ENCODE measurements around the gene AKT1S1.

The AKT1S1 gene

DNA sequence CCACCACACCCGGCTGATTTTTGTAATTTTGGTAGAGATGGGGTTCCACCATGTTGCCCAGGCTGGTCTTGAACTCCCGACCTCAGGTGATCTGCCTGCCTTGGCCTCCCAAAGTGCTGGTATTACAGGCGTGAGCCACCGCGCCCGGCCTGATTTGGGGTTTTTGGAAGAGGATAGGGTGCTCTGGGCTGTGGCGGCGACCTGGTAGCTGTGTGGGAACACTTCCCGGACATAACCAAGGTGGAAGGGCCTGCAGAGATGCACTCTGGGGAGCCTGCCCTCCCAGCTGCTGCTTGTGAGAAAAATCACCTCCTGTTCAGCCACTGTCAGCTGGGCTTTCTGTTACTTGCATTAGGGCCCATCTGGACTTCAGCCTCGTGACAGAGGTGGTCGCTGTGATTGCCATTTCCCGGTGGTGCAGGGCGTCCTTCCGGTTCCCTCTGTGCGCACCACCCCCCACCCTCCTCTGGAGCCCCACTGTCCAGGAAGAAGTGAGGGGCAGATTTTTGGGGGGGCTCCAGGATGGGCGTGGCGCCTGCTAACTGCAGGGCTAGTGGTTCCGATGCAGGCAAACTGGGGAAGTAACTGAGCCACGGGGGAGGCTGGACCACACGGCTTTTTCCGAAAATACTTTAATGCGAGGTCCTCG, 12.0 kb upstream of the AKT1S1 start:
- Histone ChIP-seq H3K27me3 (ENCODE audit: insufficient read depth, low read length) (no peaks in the 10 kb centered on the region), H2BK5ac (ENCODE audit: low read depth, low read length, poor library complexity) (no peak overlapping the region), H2BK12ac (ENCODE audit: low read length) (no peak overlapping the region), H3K14ac (ENCODE audit: low read length) (no peak overlapping the region), H3K4me3 (ENCODE audit: low read depth, low read length) (no peak overlapping the region), H4K8ac (ENCODE audit: low read depth, low read length) (no peak overlapping the region), H3K23ac (ENCODE audit: low read length) (no peak overlapping the region), H3K4ac (ENCODE audit: low read depth, low read length) (no peak overlapping the region), H3K79me2 (ENCODE audit: control insufficient read depth, insufficient read depth, low read length, poor library complexity) (no peaks in the 10 kb centered on the region), H2AK5ac (ENCODE audit: low read length) (no peak overlapping the region), H3K18ac (ENCODE audit: low read length) (no peak overlapping the region), H4K91ac (ENCODE audit: low read depth, low read length) (no peak overlapping the region), H3K4me2 (ENCODE audit: low read length) (no peak overlapping the region), H2AFZ (ENCODE audit: insufficient read depth, low read length, poor library complexity) (no peak overlapping the region), H3K4me1 (ENCODE audit: control insufficient read depth in 1 of 2, insufficient read depth in 2 of 2, low read length in 2 of 2) (peaks cover 3 to 8% of the 10 kb centered on the region in 2 experiments), H3K79me1 (ENCODE audit: low read length) (no peaks in the 10 kb centered on the region), H3K9ac (ENCODE audit: low read length) (no peak overlapping the region), H2BK120ac (ENCODE audit: insufficient read depth, low read length, poor library complexity) (no peak overlapping the region), H4K12ac (ENCODE audit: low read depth, low read length) (no peak overlapping the region), H3K36me3 (ENCODE audit: control insufficient read depth in 1 of 2, insufficient read depth in 2 of 2, low read length in 2 of 2) (peaks cover 14 to 17% of the 10 kb centered on the region in 2 experiments), H3K9me3 (ENCODE audit: insufficient read depth, low read depth, low read length) (peaks cover 14% of the 10 kb centered on the region), H3K27ac (ENCODE audit: low read depth, low read length) (no peak overlapping the region)
- DNase-seq, result no peak
- WGBS (ENCODE audit: extremely low coverage, insufficient coverage, insufficient read length), result no CpG with 5 or more reads among the region's 23 CpGs

- WGBS (ENCODE audit: extremely low coverage, insufficient coverage, insufficient read length), result no CpG with 5 or more reads among the region's 18 CpGs
- Histone ChIP-seq H3K14ac (ENCODE audit: low read length) (no peak overlapping the region), H3K9ac (ENCODE audit: low read length) (no peak overlapping the region)
Measured at GRCh38 chr19:49888510-49888824, 11.3 kb upstream of the AKT1S1 start.

GRCh38 chr19:49887665-49888509, 10.7 kb upstream of the AKT1S1 start:
- no peak overlapping the region for H3K4me3 ChIP-seq (ENCODE audit: low read depth, low read length)
- no peak overlapping the region for H3K18ac ChIP-seq (ENCODE audit: low read length)
- H3K27me3 ChIP-seq (ENCODE audit: insufficient read depth, low read length), result no peaks in the 10 kb centered on the region
- no peak overlapping the region for H2BK12ac ChIP-seq (ENCODE audit: low read length)
- H3K4ac ChIP-seq (ENCODE audit: low read depth, low read length), result no peak overlapping the region
- H3K9ac ChIP-seq (ENCODE audit: low read length), result no peak overlapping the region
- no peak for DNase-seq
- H3K23ac ChIP-seq (ENCODE audit: low read length), result no peak overlapping the region
- no peak overlapping the region for H2BK120ac ChIP-seq (ENCODE audit: insufficient read depth, low read length, poor library complexity)
- peaks cover 27 to 29% of the 10 kb centered on the region in 2 experiments for H3K36me3 ChIP-seq (ENCODE audit: control insufficient read depth in 1 of 2, insufficient read depth in 2 of 2, low read length in 2 of 2)
- no peak overlapping the region for H2AFZ ChIP-seq (ENCODE audit: insufficient read depth, low read length, poor library complexity)
- H4K91ac ChIP-seq (ENCODE audit: low read depth, low read length), result no peak overlapping the region
- H3K14ac ChIP-seq (ENCODE audit: low read length), result no peak overlapping the region
- no peak overlapping the region for H3K27ac ChIP-seq (ENCODE audit: low read depth, low read length)
- H3K9me3 ChIP-seq (ENCODE audit: insufficient read depth, low read depth, low read length), result peaks cover 17% of the 10 kb centered on the region
- H3K4me1 ChIP-seq (ENCODE audit: control insufficient read depth in 1 of 2, insufficient read depth in 2 of 2, low read length in 2 of 2), result peaks cover 3 to 8% of the 10 kb centered on the region in 2 experiments
- no peaks in the 10 kb centered on the region for H3K79me1 ChIP-seq (ENCODE audit: low read length)
- H3K79me2 ChIP-seq (ENCODE audit: control insufficient read depth, insufficient read depth, low read length, poor library complexity), result no peaks in the 10 kb centered on the region
- no peak overlapping the region for H4K12ac ChIP-seq (ENCODE audit: low read depth, low read length)
- WGBS (ENCODE audit: extremely low coverage, insufficient coverage, insufficient read length), result 100% methylated on average over 2 of the region's 54 CpGs
- no peak overlapping the region for H4K8ac ChIP-seq (ENCODE audit: low read depth, low read length)
- H2AK5ac ChIP-seq (ENCODE audit: low read length), result no peak overlapping the region
- H2BK5ac ChIP-seq (ENCODE audit: low read depth, low read length, poor library complexity), result no peak overlapping the region
- H3K4me2 ChIP-seq (ENCODE audit: low read length), result no peak overlapping the region

More at GRCh38 chr19:49888510-49888824, 11.3 kb upstream of the AKT1S1 start:
- Histone ChIP-seq H3K36me3 (ENCODE audit: control insufficient read depth in 1 of 2, insufficient read depth in 2 of 2, low read length in 2 of 2) (peaks cover 21 to 24% of the 10 kb centered on the region in 2 experiments), H4K12ac (ENCODE audit: low read depth, low read length) (no peak overlapping the region), H3K18ac (ENCODE audit: low read length) (no peak overlapping the region), H3K4me3 (ENCODE audit: low read depth, low read length) (no peak overlapping the region), H3K27me3 (ENCODE audit: insufficient read depth, low read length) (no peaks in the 10 kb centered on the region), H2BK120ac (ENCODE audit: insufficient read depth, low read length, poor library complexity) (no peak overlapping the region), H3K79me1 (ENCODE audit: low read length) (no peaks in the 10 kb centered on the region), H3K4me1 (ENCODE audit: control insufficient read depth in 1 of 2, insufficient read depth in 2 of 2, low read length in 2 of 2) (peaks cover 3 to 8% of the 10 kb centered on the region in 2 experiments), H3K27ac (ENCODE audit: low read depth, low read length) (no peak overlapping the region), H2AFZ (ENCODE audit: insufficient read depth, low read length, poor library complexity) (no peak overlapping the region), H3K79me2 (ENCODE audit: control insufficient read depth, insufficient read depth, low read length, poor library complexity) (no peaks in the 10 kb centered on the region), H3K9me3 (ENCODE audit: insufficient read depth, low read depth, low read length) (peaks cover 13% of the 10 kb centered on the region), H3K4ac (ENCODE audit: low read depth, low read length) (no peak overlapping the region), H2BK12ac (ENCODE audit: low read length) (no peak overlapping the region), H3K23ac (ENCODE audit: low read length) (no peak overlapping the region), H4K91ac (ENCODE audit: low read depth, low read length) (no peak overlapping the region), H3K4me2 (ENCODE audit: low read length) (no peak overlapping the region), H4K8ac (ENCODE audit: low read depth, low read length) (no peak overlapping the region), H2AK5ac (ENCODE audit: low read length) (no peak overlapping the region), H2BK5ac (ENCODE audit: low read depth, low read length, poor library complexity) (no peak overlapping the region)
- DNase-seq, result no peak

GRCh38 chr19:49887037-49887664, 10.0 kb upstream of the AKT1S1 start:
- no peak overlapping the region for H2BK5ac ChIP-seq (ENCODE audit: low read depth, low read length, poor library complexity)
- H3K4ac ChIP-seq (ENCODE audit: low read depth, low read length), result no peak overlapping the region
- H3K27me3 ChIP-seq (ENCODE audit: insufficient read depth, low read length), result no peaks in the 10 kb centered on the region
- no peak overlapping the region for H2BK120ac ChIP-seq (ENCODE audit: insufficient read depth, low read length, poor library complexity)
- no peak overlapping the region for H2BK12ac ChIP-seq (ENCODE audit: low read length)
- no peak overlapping the region for H3K4me2 ChIP-seq (ENCODE audit: low read length)
- peaks cover 16% of the 10 kb centered on the region for H3K9me3 ChIP-seq (ENCODE audit: insufficient read depth, low read depth, low read length)
- no peak overlapping the region for H3K9ac ChIP-seq (ENCODE audit: low read length)
- no peak for DNase-seq
- H2AK5ac ChIP-seq (ENCODE audit: low read length), result no peak overlapping the region
- H3K4me3 ChIP-seq (ENCODE audit: low read depth, low read length), result no peak overlapping the region
- no peak overlapping the region for H4K12ac ChIP-seq (ENCODE audit: low read depth, low read length)
- H3K18ac ChIP-seq (ENCODE audit: low read length), result no peak overlapping the region
- H3K79me2 ChIP-seq (ENCODE audit: control insufficient read depth, insufficient read depth, low read length, poor library complexity), result no peaks in the 10 kb centered on the region
- H3K4me1 ChIP-seq (ENCODE audit: control insufficient read depth in 1 of 2, insufficient read depth in 2 of 2, low read length in 2 of 2), result peaks cover 3 to 8% of the 10 kb centered on the region in 2 experiments
- no peak overlapping the region for H2AFZ ChIP-seq (ENCODE audit: insufficient read depth, low read length, poor library complexity)
- peaks cover 34 to 37% of the 10 kb centered on the region in 2 experiments for H3K36me3 ChIP-seq (ENCODE audit: control insufficient read depth in 1 of 2, insufficient read depth in 2 of 2, low read length in 2 of 2)
- H3K14ac ChIP-seq (ENCODE audit: low read length), result no peak overlapping the region
- H3K27ac ChIP-seq (ENCODE audit: low read depth, low read length), result no peak overlapping the region
- H3K23ac ChIP-seq (ENCODE audit: low read length), result no peak overlapping the region
- no CpG with 5 or more reads among the region's 23 CpGs for WGBS (ENCODE audit: extremely low coverage, insufficient coverage, insufficient read length)
- no peak overlapping the region for H4K8ac ChIP-seq (ENCODE audit: low read depth, low read length)
- no peaks in the 10 kb centered on the region for H3K79me1 ChIP-seq (ENCODE audit: low read length)
- no peak overlapping the region for H4K91ac ChIP-seq (ENCODE audit: low read depth, low read length)
